HG03064 (cell line): Measurements from ENCODE around the gene SHROOM2.

ENCODE experiments used
- ATAC-seq: cut with Tn5 transposase; IDR thresholded peaks from one replicate; pipeline ENCODE4 v1.9.1; 2021; ENCODE audit warnings: low read depth; ENCODE audit not compliant: unreplicated experiment

SHROOM2 gene

DNA sequence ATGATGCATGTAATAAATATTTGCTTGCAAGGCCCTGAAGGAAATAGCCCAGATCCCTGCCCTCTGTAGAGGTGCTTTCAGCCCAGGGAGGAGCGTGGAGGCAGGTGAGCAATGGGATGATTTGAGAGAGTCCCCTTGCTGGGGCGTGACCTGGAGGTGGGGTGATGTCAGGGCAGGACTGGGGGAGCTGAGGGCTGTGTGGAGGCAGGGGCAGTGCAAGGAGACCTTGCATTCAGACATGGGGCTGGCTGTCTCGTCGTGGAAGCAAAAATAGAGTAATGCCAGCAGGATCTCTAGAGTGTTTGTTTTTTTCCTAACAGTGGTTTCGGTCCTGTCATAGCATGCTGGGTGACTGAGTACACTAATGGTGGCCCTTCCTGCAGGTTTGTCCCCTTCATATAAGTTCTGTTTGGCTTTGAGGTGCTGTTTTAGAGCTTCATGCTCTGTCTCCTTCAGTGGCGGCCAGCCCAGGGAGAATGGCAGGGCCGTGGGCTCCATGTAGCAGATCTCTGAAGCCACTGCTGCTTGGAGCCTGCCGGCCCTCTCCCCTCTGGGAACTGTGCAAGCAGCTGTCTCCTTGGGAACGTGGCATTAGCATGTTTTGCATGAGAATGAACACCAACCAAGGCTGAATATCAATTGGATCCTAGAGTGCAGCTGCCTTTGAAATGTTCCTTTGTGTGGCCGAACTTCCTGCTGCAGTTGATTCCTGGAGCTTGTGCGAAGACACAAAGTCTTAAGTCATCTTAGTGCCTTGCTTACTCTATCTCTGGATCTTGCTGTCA is 141.7 kb downstream of the SHROOM2 start:
- ATAC-seq: no peak

DNA sequence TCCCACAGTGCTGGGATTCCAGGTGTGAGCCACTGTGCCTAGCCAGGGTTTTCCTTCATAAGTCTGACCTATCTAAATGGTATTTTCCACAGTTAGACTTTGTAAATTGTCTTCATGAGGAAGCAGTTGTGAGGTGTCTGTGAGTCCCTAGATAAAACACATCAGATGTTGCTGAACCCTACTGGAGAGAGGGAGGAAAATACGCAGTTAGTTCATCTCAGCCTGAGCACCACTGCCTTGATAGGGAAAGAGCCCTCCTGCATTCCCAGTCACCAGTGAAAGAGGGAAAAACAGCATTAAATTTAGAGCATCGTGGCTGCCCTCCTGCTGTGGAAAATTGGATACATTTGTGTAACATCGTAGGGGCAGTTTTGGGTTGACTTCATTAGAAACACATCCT is 149.2 kb downstream of the SHROOM2 start:
- ATAC-seq: no peak

DNA sequence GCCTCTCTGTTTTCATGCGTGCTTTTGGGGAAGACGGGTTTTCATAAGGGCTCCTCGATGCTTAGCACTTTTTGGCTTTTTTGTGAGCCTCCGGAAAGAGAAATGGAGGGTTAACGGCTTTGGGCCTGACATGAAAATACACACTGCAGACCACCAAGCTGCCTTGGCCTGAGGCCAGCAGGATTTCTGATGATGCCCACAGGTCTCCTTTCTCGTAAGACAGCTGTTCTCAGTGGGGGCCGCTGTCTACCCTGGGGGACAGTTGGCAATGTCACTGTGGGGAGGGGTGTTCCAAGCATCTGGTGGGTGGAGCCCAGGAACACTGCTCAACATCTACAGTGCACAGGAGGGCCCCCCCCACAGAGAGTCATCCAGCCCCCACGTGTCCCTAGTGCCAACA is 151.5 kb downstream of the SHROOM2 start:
- no peak for ATAC-seq

DNA sequence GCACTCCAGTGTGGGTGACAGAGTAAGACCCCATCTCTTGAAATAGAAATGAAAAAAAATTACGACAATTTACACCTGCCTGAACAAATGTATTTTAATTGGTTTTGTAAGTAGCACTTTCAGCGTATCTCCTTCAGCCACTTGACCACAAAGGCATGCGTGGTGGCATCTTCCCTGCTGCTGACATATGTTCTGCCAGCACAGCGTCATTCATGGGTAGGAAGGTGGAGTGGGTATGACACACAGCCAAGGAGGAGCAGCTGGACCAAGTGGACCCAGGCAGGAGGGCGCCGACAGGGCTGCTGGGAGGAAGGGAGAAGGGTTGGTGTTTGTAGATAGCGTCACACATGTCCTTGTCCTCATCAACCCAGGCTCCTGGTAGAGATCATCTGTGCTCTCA is 152.3 kb downstream of the SHROOM2 start:
- no peak for ATAC-seq

DNA sequence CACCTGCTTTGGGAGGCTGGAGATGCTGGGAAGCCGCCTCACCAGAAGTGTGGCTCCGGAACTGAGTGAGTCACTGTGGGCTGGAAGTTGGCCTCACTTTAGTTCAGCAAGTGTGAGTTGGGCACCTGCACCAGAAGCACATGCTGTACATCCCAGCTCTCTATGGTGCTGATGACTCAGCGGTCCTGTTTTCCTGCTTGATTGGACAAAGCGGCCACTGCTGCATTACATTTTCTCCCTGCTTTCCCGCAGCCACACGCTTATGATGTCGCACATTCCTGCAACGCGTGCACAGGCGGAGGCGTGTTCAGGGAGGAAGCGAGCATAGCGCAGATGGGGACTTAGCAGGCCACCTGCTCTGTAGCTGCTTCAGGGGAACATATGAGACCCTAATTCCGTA is 154.2 kb downstream of the SHROOM2 start:
- ATAC-seq: no peak

- ATAC-seq: peak; percentile 91
Observed at GRCh38 chrX:9942086-9942485, 155.9 kb downstream of the SHROOM2 start.

DNA sequence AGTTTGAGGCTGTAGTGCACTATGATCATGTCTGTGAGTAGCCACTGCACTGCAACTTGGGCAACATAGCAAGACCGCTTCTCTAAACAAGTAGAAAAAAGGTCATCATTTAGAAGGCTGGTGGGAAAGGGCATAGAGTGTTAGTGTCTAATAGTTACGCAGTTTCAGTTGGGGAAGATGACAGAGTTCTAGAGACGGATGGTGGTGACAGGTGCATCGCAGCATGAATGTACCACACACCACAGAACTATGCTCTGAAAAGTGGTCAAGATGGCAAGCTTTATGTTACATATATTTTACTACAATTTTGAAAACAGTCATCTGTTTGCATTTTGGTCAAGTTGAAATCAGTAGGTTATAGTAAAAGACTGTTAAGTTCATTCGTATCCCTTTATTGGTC is 157.2 kb downstream of the SHROOM2 start:
- ATAC-seq: no peak

- ATAC-seq: no peak
Observed at GRCh38 chrX:9947131-9947794, 161.0 kb downstream of the SHROOM2 start.

DNA sequence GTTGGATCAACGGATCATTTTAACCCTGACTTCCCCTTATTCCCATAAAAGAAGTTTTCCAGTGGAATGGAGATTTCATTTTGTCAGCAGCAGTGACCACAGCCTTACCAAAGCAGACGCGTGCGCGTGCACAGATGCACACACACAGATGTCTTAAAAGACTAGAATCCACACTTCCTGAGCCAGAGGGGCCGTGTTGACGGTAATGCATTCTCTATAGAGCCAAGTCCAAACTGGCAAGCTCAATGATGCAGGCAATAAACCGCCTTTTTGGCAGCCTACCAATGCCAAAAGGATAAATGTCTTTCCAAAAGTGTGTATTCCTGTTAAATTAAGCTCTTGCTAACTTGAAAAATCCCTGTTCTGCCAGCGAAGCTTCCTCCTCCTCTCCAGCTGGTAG is 162.2 kb downstream of the SHROOM2 start:
- no peak for ATAC-seq

GRCh38 chrX:9952300-9952699 is 166.1 kb downstream of the SHROOM2 start:
- ATAC-seq: no peak

GRCh38 chrX:9953396-9953795 is 167.2 kb downstream of the SHROOM2 start:
- ATAC-seq: no peak

DNA sequence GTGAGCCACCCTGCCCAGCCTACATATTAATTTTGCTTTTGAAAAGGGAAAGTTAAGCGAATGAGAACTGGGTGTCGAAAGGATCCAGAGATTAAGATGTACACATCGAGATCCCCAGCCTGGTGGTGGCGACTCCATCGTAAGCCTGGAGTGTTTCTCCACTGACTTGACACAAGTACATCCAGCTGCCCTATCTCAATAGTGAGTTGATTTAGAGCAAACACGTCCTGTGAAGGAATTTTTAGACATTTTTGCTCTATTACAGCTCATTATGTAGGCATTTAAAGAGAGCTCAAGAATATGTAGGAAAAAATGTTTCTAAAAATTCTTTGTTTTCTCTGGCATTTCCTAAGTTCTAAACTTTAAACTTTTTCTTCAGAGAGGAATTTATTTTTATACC is 169.3 kb downstream of the SHROOM2 start:
- ATAC-seq: no peak

DNA sequence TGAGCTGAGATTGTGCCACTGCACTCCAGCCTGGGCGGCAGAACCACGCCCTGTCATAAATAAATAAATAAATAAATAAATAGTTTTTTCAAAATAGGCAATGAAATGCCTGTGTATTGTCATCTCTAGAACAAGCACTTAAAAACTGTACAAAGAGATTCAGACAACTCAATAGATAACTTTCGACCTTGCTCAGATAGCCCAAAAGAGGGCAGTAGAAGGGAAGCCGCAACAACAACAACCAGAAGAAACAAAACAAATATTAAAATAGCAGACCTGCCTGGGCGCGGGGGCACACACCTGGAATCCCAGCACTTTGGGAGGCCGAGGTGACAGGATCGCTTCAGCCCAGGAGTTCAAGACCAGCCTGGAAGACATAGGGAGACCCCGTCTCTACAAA is 171.5 kb downstream of the SHROOM2 start:
- ATAC-seq: no peak

DNA sequence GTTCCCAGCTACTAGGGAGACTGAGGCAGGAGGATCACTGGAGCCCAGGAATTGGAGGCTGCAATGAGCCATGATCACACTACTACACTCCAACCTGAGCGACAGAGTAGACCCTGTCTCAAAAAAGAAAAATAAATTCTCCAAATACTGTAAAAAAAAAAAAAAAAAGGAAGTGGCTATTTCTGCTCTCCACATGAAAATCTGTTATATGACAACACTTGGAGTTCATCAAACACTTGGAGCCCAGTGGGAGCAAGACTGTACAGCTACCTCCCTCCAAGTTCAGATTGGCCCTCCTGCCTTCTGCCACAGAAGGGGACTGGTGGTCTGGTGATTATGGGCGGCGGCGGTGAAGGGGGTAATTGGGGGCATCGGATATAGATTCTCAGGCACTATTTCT is 172.0 kb downstream of the SHROOM2 start:
- no peak for ATAC-seq

DNA sequence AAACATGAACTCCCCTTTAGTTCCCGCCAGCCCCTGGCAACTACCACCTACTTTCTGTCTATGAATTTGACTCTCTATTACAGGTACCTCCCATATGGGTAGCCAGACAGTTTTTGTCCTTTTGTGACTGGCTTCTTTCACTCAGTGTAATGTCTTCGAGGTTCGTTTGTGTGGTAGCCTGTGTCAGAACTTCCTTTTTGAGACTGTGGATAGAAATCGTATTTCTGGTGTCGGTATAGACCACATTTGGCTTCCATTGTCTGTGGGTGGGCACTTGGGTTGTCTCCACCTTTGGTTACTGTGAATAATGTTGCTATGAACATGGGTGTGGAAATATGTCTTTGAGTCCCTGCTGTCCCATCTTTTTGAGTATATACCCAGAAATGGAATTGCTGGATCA is 175.5 kb downstream of the SHROOM2 start:
- no peak for ATAC-seq

DNA sequence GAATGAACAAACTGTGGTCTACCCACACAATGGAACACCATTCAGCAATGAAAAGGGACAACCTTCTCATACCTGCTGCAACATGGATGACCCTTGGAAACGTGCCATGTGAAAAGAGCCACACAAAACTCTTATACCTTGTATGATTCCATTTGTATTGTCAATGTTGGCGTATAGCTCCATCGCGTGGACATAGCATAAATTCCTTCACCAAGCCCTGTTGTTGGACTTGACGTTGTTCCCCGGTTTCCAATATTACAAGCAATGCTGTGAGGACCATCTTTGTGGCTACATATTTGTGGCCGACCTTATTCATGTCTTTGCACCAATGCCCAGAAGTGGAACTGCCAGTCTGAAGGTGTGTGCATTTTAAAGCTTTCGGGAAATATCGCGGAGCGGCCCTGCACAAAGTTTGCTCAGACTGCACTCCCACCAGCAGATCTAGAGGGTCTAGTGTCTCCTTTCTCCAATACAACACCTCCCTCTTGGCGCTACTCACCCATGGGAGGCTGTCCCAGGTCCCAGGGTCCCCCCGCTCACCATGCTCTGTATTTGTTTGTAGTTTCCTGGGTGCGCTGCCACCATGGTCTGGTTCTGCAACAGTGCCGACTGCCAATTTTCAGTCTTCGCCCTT is 180.7 kb downstream of the SHROOM2 start, which contains the start of gene CLDN34:
Gene CLDN34, plus strand, starts transcription at position 584 of the 634 bp plus-strand sequence. Its CDS starts 0 bp downstream, at position 584.
- no peak for ATAC-seq

DNA sequence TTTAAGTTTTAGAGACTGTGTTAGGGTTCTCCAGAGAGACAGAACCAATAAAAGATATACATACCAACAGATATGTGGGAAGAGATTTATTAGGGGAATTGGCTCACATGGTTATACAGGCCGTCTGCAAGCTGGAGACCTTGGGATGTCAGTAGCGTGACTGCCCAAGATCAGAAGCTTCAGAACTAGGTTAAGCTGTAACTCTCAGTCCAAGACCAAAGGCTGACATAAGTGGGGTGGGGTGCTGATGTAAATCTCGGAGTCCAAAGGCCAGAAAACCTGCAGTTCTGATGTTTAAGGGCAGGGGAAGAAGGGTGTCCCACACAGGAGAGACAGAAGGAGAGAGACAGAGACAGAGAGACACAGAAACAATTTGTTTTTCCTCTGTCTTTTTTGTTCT is 191.4 kb downstream of the SHROOM2 start:
- no peak for ATAC-seq

- ATAC-seq: no peak
Observed at GRCh38 chrX:9980401-9980800, 194.2 kb downstream of the SHROOM2 start.

DNA sequence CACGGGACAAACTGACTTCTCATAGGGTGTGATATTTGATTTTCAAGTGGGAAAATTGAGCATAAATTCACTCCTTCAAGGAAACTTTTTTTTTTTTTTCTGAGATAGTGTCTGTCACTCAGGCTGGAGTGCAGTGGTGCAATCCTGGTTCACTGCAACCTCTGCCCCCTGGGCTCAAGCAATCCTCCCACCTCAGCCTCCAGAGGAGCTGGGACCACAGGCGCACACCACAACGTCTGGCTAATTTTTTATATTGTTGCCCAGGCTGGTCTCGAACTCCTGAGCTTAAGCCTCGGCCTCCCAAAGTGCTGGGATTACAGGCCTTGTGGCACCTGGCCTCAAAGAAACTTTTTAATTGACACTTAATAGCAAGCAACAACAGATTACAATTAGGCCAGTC is 194.7 kb downstream of the SHROOM2 start:
- no peak for ATAC-seq

DNA sequence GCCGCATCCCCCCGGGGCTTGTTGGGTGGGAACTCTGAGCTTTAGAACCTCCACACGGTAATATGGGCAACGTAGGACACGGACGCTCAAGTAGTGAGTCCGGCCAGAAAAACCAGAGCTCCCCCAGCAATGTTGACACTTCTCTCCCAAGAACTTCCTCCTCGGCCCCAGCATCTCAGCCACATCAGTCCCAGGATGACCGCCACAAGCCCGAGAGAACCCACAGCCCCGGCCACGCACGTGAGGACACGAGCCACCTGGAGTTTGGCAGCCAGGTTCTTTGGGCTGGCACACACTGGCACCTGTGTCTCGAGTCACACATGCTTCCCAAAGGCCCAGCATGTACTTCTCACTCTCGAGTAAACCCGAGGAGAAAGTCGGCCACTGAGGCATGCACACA is 197.2 kb downstream of the SHROOM2 start:
- no peak for ATAC-seq

GRCh38 chrX:9983846-9984245 is 197.6 kb downstream of the SHROOM2 start:
- no peak for ATAC-seq

DNA sequence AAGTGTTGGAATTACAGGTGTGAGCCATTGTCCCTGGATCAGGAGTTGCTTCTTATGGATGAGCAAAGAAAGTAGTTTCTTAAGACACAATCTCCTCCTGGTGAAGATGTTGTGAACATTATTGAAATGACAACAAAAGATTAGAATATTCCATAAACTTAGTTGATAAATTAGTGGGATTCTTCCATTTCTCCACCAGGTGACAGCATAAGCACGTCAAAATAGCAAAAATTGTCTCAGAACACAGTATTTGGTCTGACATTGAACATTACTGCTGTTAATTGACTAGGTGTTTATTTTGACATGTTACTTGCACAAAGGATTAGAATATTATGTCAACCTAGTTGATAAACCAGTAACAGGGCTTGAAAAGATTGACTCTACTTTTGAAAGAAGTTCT is 202.5 kb downstream of the SHROOM2 start:
- no peak for ATAC-seq
